Medulla oblongata (tissue), 1 donor: Measurements from ENCODE around the gene KIRREL3.

Experiments
- DNase-seq: peaks from one replicate; pipeline ENCODE4 v3.0.0-alpha.2; 2015; ENCODE audit errors: extremely low spot score

Gene KIRREL3

DNA sequence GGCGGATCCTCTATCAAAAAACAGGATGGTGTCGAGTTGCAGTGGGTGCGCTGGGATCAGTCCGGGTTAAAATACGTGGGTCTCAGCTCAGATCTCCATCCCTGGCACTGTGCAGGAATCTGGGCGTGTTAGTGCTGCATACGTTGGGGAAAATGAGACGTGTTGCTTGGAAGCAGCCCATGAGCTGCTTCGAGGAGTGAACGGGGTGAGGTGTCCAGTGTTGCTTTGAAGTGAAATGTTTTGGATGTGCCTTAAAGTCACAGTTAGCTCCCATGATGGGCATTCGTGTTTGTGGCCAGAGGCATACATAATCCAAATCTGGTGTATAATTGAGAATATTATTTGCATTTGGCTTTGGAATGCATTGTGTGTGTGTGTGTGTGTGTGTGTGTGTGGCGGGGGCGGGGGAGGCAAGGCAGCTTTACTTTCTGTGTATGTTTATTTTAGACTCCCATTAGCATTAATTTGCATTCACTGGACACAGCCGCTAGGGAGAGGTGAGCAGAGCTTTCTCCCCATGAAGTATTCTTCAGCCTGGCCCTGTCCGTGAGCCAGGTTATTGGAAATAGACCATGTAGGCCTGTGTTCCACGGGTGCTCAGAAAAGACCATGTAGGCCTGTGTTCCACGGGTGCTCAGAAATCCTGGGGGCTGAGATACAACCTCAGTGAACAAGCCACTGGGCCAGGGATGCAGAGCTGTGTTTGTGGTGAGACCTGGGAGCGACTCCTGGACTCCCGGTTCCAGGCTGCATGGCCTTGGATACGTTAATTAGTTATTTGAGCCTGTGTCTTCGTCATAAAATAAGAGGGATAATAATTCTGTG, 510.5 kb downstream of the KIRREL3 start:
- no peak for DNase-seq

DNA sequence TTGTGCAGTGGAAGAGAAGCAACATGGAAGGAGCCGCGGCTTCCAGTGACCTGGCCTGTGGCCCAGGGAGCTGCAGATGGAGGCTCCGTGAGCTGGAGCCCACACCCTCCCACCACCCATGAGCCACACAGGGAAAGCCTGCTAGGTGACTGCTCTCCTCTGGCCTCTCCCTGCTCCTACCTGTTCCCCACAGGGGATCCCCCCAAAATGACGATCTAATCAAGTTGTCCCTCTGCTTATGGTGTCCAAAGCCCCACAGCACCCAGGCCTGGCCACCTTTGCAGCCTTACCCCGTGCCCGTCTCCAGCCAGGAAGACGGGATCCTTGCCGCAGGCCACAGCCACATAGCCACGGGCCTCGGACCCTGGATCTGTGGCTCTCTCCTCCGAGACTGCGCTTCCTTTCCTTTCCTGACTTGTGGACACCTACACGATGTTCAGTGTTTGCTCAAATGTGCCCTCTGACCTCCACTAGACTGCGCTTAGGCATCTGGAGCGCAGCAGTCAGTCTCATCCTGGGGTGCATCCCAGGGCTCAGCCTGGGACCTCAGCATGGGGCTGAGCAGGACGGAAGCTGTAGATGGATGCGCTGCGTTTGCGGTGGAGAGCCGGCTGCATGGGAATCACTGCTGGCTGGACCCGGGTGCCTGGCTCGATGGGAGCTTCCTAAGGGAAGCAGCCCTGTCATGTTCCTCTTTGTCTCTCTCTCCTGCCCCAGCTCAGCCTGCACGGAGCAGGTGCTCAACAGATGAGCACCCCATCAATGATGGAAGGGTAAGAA, 511.8 kb downstream of the KIRREL3 start:
- DNase-seq = no peak

DNA sequence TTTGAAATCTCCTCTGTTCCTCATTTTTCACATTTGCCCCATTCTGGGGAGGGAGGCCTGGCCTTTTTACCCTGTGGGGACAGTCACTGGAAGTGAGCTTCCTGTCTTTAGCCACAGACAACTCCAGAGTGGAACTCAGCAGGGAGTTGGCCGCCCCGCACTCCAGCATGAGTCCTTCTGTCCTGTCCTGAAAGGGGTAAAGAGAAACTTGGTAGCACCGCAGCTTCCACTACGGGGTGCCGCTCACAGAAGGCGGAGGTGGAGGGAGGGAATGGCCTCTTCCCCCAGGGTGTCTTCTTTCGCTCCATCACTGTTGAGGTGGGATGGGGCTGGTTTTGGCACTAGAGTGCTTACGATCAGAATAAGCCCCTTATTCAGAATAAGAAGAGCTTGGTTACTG, 512.9 kb downstream of the KIRREL3 start:
- DNase-seq = no peak

DNA sequence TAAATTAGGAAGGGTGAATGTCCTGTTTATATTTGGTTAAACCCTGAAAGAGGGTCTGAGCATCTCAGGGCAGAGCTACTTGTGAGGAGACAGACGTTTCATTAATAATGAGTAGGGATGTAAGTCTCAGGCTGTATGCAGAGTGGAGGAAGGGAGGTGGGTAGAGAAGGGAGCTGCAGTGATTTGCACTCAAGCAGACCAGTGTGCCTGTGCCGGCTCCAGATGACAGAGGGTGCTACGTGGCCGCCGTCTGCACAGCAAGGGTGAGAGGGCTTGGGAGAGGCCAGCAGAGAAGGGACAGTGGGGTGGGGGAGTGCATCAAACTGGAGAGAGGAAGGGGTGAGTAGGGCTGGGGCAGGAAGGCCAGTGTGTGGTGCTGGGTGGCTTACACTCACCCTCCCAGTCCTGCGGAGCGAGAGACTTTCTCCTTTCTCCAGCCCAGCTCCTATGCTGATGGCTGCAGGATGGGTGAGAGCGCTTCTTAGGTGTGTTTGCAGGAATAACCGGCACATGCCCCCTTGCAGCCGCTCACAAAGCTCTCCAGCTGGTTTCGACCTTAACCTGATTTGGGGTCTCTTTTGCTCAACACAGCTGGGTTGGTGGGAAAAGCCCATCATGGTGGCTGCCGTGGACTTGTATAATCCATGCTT, 514.5 kb downstream of the KIRREL3 start:
- no peak for DNase-seq

DNA sequence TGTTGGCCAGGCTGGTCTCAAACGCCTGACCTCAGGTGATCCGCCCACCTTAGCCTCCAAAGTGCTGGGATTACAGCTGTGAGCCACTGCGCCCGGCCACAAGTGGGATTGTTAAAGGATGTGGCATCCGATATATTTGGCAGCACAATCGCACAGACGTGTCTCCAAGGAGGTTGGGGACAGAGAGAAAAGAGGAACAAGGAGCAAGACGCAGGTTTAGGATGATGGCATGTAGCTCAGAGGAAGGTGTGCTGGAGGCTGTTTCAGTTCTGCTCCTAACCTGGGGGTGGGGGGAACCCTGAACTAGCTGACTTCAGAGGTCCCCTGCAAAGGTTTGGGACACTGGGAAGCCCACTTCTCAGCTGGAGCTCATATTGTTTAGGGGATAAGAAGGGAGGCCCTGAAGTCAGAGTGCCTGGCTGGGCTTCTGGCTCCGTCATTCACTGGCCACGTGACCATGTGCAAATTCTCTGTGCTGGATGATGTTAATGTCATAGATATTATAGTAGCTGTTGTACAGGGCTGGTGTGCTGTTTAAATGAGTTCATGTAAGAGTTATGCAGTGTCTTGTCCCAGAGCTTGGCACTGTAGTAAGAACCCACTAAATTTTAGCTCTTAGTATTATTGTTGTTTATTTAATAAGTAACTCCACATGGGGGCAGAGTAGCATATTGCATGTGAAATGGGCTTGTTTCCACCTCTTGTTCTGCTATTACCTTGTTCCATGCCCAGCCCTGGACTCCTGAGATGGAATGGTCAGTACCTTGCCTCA, 515.4 kb downstream of the KIRREL3 start:
- no peak for DNase-seq

DNA sequence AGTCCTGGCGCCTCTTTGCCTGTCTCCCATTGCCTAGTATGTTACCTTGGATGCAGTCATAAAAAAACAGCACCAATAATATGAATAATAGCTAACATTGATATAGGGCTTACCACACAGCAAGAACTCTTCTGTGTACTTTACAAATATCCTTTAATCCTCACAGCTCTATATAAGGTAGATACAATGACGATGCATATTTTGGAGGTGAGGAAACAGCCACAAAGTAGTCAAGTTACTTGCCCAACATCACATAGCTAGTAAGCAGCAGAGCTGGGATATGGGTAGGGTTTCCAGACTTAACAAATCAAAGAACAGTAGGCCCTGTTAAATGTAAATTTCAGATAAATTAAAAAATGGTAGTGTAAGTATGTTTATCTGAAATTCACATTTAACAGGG, 516.3 kb downstream of the KIRREL3 start:
- DNase-seq = no peak

DNA sequence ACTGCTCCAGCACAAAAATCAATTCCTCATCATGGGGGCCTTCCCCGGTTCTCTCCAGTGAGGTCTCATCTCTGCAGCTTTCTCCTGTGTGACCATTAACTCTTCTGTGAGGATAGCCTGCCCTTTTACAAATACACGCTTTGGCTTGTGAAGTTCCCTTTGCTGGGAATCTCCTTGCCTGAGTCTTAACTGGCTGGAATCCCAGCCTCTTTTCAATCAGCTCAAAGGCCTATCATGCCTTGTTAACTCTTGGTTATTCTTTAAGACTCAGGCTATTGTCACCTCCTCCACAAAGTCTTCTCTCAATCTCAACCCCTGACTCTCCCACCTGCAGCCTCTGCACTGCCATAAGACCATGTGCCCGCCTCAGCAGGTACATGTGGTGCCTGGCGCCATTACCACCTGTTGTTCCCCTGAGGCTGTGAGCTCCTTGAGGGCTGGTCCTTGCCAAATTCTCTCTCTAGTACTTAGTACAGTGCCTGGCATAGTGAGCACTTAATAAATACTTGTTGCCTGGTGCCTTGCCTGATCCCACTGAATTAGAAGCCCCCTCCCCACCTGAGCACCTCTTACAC, 516.9 kb downstream of the KIRREL3 start:
- DNase-seq = no peak

DNA sequence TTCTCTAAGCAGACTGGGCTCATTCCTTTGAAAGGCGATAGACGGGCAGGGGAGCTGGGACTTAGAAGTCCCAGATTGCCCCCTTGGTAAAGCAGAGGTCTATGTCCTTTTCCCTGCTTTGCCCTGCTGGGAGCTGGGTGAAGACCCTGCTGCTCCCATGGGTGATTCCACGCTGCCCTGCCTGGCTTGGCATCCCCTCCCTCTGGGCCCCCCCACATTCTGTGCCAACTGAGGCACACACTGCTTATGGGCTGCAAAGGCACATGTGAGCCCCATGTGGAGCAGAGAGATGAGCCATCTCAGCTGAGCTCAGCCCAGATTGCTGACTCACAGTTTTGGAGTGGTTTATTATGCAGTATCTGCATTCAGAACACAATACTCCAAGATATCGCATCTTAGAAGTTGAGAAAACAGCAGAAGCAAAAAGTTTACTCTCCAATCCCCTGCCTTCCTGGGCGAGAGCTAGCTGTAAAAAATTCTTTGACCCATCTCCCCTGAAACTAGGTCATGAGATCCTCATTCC, 517.9 kb downstream of the KIRREL3 start:
- no peak for DNase-seq

DNA sequence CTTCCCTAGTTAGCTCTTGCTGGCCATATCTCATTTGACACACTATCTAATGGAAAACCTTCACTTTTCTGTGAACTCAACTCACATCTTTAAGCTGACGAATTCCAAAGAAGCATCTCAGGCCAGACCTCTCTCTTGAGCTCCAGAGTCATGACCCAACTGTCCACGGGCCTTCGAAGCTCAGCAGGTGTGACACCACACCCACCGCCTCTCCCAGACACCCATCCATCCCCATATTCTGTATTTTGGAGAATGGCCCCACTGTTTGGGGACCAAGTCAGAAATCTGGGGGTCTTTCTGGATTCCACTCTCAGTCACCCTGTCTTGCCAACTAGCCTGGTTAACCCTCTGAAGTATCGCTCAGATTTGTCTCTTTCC, 519.3 kb downstream of the KIRREL3 start:
- DNase-seq = no peak

DNA sequence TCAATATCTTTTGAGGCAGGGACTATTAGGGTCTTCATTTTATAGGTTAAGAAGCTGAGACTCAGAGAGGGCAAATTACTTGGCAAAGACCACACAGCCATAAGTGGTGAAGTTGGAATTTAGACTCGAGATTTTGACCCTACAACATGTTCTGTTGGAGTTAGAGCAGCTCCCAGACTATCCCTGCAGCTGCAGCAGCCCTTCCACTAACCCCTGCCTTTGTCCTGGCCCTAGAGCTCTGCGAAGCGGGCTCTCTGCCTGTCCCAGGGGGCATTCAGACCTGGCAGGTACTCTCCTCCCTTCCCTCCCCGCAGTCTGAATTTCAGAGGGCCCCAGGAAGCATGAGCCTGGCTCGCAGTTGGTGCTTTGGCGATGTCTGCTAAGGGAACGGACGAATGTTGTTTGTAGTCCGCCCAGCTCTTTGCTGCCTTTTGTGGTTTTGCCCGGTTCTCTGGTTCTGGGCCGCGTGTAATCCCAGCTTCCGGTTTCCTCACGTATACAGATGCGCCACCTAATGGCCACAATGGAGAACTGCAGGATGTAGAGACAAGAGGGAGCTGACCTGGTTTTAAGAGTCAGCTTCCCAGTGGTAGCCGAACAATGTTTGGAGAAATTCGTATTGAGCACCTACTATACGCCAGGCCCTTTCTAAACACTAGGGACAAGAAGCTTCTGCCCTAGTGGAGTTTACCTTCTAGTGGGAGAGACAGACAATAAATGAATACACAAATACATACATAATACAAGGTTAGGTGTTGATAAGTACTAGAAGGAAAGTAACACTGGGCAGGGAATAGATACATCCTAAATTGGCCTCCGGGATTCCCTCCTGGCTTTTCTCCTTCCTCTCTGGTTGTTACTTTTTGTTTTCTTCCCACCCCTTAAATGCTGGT, 519.9 kb downstream of the KIRREL3 start:
- peak; percentile 96 for DNase-seq

DNA sequence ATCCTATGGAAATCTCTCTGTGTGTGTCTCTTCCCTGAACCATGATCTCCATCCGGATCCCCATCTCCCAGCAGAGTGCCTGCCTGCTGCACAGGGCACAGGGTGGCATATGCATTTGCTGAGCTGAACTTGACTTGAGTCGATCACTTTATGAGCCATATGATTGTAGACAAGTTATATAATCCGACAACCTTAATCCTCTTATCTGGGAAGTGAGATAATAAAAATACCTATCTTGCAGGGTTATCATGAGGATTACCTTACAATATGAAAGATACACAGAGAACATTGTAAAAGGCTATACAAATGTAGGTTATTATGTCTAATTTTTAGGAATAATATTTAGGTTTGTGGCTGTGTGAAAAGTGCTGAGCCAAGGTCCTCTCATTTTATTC, 520.6 kb downstream of the KIRREL3 start:
- DNase-seq = no peak

DNA sequence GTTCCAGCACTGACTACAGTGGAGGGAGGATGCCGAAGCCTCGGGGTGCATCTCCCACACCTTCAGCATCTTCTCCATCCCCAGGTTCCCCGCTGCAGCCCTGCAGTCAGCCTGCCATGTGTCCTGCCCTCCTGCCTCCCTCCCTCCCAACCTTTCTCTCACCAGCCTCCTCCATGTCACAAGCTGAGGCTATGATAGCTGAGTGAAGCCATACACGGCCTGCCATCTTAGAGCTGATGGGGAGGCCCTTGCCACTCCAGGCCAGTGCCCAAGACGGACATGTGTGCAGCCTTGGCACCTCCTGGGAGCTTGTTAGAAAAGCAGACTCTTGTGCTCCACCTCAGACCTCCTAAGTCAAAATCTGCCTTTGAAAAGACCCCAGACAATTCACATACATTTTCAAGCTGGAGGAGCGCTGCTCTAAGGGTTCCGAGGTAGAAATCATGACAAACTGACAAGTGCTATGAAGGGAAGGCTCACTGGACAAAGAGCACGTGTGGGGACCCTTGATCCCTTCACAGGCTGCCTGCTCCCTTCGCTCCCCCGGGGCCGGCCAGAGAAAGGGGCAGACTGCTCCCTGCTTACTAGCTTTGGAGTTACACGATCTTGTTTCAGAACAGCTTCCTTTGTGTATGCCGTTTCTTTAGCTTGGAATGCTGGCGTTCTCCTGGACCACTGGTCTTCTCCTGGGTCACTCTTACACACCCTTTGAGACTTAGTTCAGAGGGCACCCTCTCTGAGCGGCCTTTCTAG, 521.2 kb downstream of the KIRREL3 start:
- no peak for DNase-seq

DNA sequence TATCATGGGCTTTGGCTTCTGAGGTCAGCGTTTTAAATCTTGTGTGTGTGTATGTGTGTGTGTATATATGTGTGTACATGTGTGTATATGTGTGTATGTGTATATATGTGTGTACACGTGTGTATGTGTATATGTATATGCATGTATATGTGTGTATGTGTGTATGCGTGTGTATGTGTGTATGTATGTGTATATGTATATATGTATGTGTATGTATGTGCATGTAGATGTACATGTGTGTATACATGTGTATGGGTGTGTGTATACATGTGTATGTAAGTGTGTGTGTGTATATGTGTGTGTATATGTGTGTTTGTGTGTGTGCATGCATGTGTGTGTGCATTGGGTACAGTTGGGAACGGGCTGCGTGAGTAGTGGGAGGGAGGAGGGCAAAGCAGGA, 522.1 kb downstream of the KIRREL3 start:
- DNase-seq = no peak

DNA sequence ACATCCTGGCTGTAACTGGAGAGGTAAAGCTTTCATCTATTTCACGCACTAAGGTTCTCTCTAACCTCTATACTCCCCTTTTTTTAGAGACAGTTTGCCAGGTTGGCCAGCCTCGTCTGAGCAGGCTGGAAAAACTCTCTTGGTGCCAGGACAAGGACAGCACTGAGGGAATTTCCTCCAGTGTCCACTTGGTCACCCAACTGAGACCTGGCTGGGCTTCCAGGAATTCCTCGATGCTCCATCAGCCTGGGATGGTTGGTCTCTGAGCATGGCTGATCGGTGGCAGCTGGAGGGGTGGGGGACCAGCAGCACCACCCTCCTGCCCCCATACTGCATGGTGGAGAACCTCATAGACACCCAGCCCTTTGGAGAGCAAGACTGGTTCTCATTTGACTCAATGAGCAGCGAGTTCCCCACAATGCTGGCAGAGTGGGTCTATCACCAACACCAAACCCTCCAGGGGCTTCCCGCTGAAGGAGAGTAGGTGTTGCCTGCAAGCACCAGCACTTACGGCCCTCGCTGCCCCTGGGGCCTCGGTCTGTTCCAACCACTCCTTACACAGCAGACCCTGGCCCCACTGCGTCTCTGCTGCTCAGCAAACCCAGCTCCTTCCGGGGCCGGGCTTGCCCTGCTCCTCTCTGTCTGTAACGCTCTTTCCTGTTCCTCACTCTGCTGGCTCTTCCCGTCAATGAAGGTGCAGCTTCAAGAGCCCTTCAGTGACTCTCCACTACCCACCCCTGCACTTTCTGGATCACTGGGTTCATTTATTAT, 522.9 kb downstream of the KIRREL3 start:
- no peak for DNase-seq

DNA sequence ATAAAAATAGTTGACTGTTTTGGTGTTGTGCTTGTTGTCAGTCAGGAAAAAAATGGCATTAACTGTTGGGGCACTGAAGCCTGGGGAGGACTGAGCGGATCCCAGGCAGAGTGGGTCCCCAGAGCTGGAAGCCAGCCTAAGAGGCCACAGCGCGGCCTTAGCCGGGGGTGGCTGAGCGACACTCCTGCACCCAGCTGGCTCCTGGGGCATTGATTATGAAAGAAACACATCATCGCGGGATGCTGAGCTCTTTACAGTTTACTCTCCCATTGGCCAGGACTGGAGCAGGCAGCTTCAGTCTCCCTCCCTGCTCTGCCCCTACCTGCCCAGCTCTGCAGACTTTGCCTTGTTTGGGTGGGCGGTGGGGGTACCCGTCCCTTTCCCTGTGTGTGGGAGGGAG, 523.6 kb downstream of the KIRREL3 start:
- no peak for DNase-seq

DNA sequence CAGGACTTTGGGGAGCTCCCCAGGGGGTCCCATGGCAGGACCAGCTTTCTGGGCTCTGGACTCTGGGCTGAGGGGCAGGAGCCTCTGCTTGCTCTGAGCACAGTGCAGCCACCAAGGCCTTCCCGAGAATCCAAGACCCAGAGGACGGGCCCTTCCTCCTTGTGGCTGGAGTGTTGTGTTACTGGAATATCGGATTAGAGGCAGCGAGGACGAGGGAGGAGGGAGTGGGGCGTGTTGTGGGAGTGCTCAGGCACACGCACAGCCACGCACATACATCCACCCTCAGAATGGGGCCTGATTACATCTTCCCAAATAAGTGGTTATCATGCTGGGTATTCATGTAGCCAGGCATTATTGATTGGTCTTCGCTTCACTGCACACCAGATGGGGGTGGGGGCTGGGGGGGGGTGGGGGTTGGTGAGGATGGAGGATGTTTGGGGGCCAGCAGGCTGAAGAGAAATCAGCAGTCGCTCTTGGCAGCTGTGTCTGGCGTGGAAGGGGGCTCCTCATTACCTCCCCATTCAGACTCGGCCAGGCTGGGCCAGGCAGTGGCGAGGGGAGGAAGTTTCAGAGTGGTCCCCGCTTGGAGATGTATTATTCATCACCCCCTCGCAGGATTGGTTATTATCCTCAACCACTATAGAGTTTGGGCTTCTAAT, 524.2 kb downstream of the KIRREL3 start:
- DNase-seq = no peak

DNA sequence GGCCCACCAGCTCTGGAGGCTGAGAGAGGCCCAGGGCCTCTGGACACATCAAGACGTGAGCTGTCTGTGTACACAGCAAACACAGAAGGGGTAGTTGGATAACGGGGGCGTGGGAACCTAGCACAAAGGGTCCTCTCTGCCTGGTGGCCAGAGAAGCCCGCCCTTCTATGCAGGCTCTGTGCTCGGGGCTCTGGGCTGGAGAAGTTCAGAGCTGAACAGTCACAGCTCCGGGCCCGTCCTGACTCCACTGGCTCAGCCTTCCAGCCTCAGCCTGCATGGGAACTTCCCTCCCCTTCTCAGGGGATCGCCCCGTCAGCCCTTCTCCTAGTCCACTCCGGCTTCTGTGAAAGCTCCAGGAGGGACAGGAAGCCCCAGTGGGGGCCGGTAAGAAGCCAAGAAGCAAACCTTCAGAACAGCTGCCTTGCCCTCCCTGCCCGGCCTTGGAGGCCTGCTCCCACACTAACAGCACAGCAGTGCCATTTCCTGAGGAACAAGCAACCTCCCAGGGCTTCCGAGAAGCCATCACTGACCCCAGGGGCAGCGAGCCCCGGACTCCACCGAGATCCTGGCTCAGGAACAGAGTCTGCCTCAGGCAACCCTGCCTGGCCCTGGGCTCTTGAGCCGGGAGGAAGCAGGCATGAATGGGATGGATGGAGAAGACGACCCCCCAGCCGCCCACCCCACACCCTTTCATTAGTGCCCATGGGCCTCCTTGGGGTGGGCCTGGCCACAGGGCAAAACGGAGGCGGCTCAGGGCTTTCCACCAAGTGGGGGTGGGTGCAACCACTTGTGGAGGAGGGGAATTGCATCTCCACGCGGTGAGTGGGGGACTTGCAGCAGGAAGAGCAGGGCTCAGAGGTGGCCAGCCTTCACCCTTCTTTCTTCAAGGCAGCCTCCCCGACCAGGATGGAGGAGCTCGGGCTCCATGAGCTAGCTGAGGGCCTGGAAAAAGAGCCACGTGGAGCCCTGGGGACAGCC, 525.3 kb downstream of the KIRREL3 start:
- no peak for DNase-seq
